HepG2 (cell line): ENCODE measurements around the gene CCNF. TPM values are rescaled to one million over a fixed set of nuclear protein-coding genes. Genes with fewer than 3 reads are reported as not detected.

Experiments
- ATAC-seq: fragments of 200-7000 bp; cut with Tn5 transposase; 3 replicates; pipeline ENCODE4 v1.9.1; 2020; ENCODE audit warnings: mild to moderate bottlenecking, moderate library complexity
- BruUV-seq: library from RNA; stranded (reverse); fragments of 400-500 nt; replicated peaks from 2 replicates; lab custom pipeline; 2021; lab: Mats Ljungman, UMichigan
- CTCF ChIA-PET: fragments of 300-600 bp; formaldehyde crosslinking; extraction: SDS; loops from one replicate; lab custom pipeline; 2021; ENCODE audit warnings: low total read pairs, inconsistent platforms, low intra/inter-chr PET ratio; lab: Yijun Ruan, JAX
- POLR2A ChIA-PET: fragments of 350-600 bp; sonication (Branson Sonifier 250); formaldehyde crosslinking; loops from one replicate; lab custom pipeline; 2020; ENCODE audit warnings: antibody characterized with exemption, inconsistent platforms; lab: Yijun Ruan, JAX
- DNase-seq: peaks from one replicate; pipeline ENCODE4 v3.0.0-alpha.2; 2015; ENCODE audit warnings: low spot score
- FAIRE-seq: peaks from 3 replicates; lab custom pipeline; 2011; peaks lifted over from hg19 to GRCh38; lab: Jason Lieb, UNC
- H2AFZ ChIP-seq: one replicate; pipeline ENCODE4 v1.6.1; 2011; ENCODE audit warnings: low read length, inconsistent platforms
- H3K27ac ChIP-seq: fragments of 300-600 bp; 3 replicates; pipeline ENCODE4 v1.8.0; 2011; ENCODE audit warnings: mixed run types, mild to moderate bottlenecking, mixed read lengths, low read length, inconsistent platforms; ENCODE audit not compliant: insufficient read depth; ENCODE audit errors: extremely low read length
- H3K27me3 ChIP-seq, 2 experiments: fragments of 200-600 bp in 1 of 2; 2 replicates in 1 of 2; 3 replicates in 1 of 2; pipeline versions ENCODE4 v1.6.0 to v1.8.0; 2011; ENCODE audit warnings: low read length in 2 of 2, mild to moderate bottlenecking in 2 of 2, moderate library complexity in 2 of 2, inconsistent platforms in 1 of 2; ENCODE audit not compliant: insufficient read depth in 2 of 2, control insufficient read depth in 1 of 2
- H3K36me3 ChIP-seq, 2 experiments: fragments of 200-600 bp in 1 of 2; replicated peaks in 1 of 2; 2 replicates in 1 of 2; 3 replicates in 1 of 2; pipeline versions ENCODE4 v1.5.1 to v1.8.0; 2011; ENCODE audit warnings: low read length in 2 of 2, inconsistent platforms in 1 of 2; ENCODE audit not compliant: insufficient read depth in 2 of 2, control insufficient read depth in 1 of 2
- H3K4me1 ChIP-seq: 2 replicates; pipeline ENCODE4 v1.5.1; 2012; ENCODE audit warnings: low read length, inconsistent platforms; ENCODE audit not compliant: insufficient read depth
- H3K4me2 ChIP-seq: 2 replicates; pipeline ENCODE4 v1.6.0; 2011; ENCODE audit warnings: low read depth, low read length, inconsistent platforms
- H3K4me3 ChIP-seq, 3 experiments: fragments of 200-600 bp in 1 of 3; sonication (generic), shearing (Covaris generic) in 1 of 3; replicated peaks in 1 of 3; 2 replicates each; pipeline ENCODE4 v1.5.1; 2011 to 2016; ENCODE audit warnings: low read length in 3 of 3, inconsistent platforms in 2 of 3, low read depth in 2 of 3, mild to moderate bottlenecking in 2 of 3, control low read depth in 1 of 3, mixed read lengths in 1 of 3; ENCODE audit not compliant: insufficient read depth in 1 of 3
- H3K79me2 ChIP-seq: one replicate; pipeline ENCODE4 v1.6.1; 2011; ENCODE audit warnings: low read length, inconsistent platforms; ENCODE audit not compliant: insufficient read depth
- H3K9ac ChIP-seq: 2 replicates; pipeline ENCODE4 v1.6.0; 2011; ENCODE audit warnings: mild to moderate bottlenecking, low read depth, low read length, inconsistent platforms; ENCODE audit not compliant: insufficient read depth
- H3K9me3 ChIP-seq: 2 replicates; pipeline ENCODE4 v1.5.1; 2012; ENCODE audit warnings: mild to moderate bottlenecking, low read length
- H4K20me1 ChIP-seq: 2 replicates; pipeline ENCODE4 v1.6.0; 2011; ENCODE audit warnings: inconsistent platforms, mild to moderate bottlenecking, low read length, moderate library complexity; ENCODE audit not compliant: insufficient read depth
- ESRRA ChIP-seq: sonication (generic); formaldehyde crosslinking; IDR thresholded peaks from 2 replicates; pipeline ENCODE4 v1.5.1; 2020; ENCODE audit warnings: mild to moderate bottlenecking, low read depth, missing genetic modification reagents
- HMGA1 ChIP-seq: sonication (generic); formaldehyde crosslinking; conservative IDR thresholded peaks from 2 replicates; pipeline ENCODE4 v1.4.0; 2020; ENCODE audit warnings: missing genetic modification reagents
- HMGXB4 ChIP-seq, 2 experiments: sonication (generic) in 1 of 2; formaldehyde crosslinking in 1 of 2; IDR thresholded peaks; 2 replicates each; pipeline versions ENCODE4 v1.4.0 to v1.6.1; 2018 to 2020; ENCODE audit warnings: missing genetic modification reagents in 2 of 2, borderline replicate concordance in 1 of 2, low read depth in 1 of 2, mild to moderate bottlenecking in 1 of 2, missing biosample characterization in 1 of 2
- ISL2 ChIP-seq: sonication (generic); formaldehyde crosslinking; IDR thresholded peaks from 2 replicates; pipeline ENCODE4 v1.5.0; 2020; ENCODE audit warnings: missing genetic modification reagents
- ZFP1 ChIP-seq: IDR thresholded peaks from 2 replicates; pipeline ENCODE4 v1.6.1; 2016
- ZNF230 ChIP-seq: sonication (generic); formaldehyde crosslinking; IDR thresholded peaks from 2 replicates; pipeline ENCODE4 v1.4.0; 2020; ENCODE audit warnings: mild to moderate bottlenecking, missing genetic modification reagents
- ZNF644 ChIP-seq: IDR thresholded peaks from 2 replicates; pipeline ENCODE4 v1.6.1; 2016; ENCODE audit warnings: low read depth
- WGBS: methylation state at CpG from one replicate; pipeline ENCODE4 v1.1.6; 2017; ENCODE audit warnings: low lambda C conversion rate; 5-methylcytosine and 5-hydroxymethylcytosine counted together
- in situ Hi-C: cut with HindIII; loops from 2 replicates; pipeline ENCODE4 v1.10.0; 2017; ENCODE audit warnings: low pct_unique_long_range_greater_than_20kb; ENCODE audit not compliant: extremely low pct_ligation_motif_present
- intact Hi-C: fragments of 100-400 bp; cut with micrococcal nuclease; formaldehyde crosslinking; loops from one replicate; pipeline ENCODE4 v1.10.0; 2022; ENCODE audit not compliant: unreplicated experiment
- polyA plus RNA-seq, 8 experiments: library from polyadenylated mRNA; depleted of rRNA in 3 of 8; stranded (reverse) in 7 of 8; unstranded in 1 of 8; fragments of >200 nt; fragmentation: Illumina TruSeq in 4 of 8; extraction: Trizol in 4 of 8; gene quantifications; 2 replicates each; pipeline versions ENCODE4 v1.2.1 to v1.2.3, GENCODE V29; 2011 to 2016; ENCODE audit warnings: low read depth in 4 of 8, missing spikeins in 1 of 8, mixed read lengths in 1 of 8; ENCODE audit not compliant: insufficient read depth in 1 of 8
- total RNA-seq, 5 experiments: library from RNA; depleted of rRNA; stranded (reverse); fragments of >200 nt; fragmentation: Illumina TruSeq; extraction: Trizol; gene quantifications; 2 replicates each; pipeline ENCODE4 v1.2.3, GENCODE V29; 2016; ENCODE audit warnings: low read depth in 1 of 5
- TF ChIP-seq, protein P1 (sequence below): fragments of 450-650 bp; IDR thresholded peaks from 2 replicates; pipeline ENCODE4 v1.6.1; 2017; ENCODE audit warnings: mild to moderate bottlenecking

CCNF gene
- total and polyA plus RNA-seq, 2 of the 13 experiments (the other 11 are each of a cell fraction or from before 2014, with no cell fraction given): 6.4 to 22.8 TPM

GRCh38 chr16:2499454-2499853 lies 70.2 kb downstream of the CCNF start:
- H3K4me1 ChIP-seq: peaks cover 22% of the 10 kb centered on the region
- CTCF ChIA-PET: no interaction called here
- no peak overlapping the region for H2AFZ ChIP-seq
- ATAC-seq (no peak), DNase-seq (no peak), FAIRE-seq (no peak)
- no TSS peak for BruUV-seq
- intact Hi-C loops: no loop called here
- in situ Hi-C loops: no loop called here
- no peaks in the 10 kb centered on the region for H3K9me3 ChIP-seq
- H3K27me3 ChIP-seq: no peaks in the 10 kb centered on the region
- no peaks in the 10 kb centered on the region for H3K79me2 ChIP-seq
- H4K20me1 ChIP-seq: no peaks in the 10 kb centered on the region
- WGBS: 92% methylated on average over 4 of the region's 6 CpGs
- H3K27ac ChIP-seq: no peak overlapping the region
- TF ChIP-seq ZFP1 (CRISPR knock-in tag): no peak
- no peak for TF ChIP-seq HMGA1 (CRISPR knock-in tag)
- TF ChIP-seq, protein P1, sequence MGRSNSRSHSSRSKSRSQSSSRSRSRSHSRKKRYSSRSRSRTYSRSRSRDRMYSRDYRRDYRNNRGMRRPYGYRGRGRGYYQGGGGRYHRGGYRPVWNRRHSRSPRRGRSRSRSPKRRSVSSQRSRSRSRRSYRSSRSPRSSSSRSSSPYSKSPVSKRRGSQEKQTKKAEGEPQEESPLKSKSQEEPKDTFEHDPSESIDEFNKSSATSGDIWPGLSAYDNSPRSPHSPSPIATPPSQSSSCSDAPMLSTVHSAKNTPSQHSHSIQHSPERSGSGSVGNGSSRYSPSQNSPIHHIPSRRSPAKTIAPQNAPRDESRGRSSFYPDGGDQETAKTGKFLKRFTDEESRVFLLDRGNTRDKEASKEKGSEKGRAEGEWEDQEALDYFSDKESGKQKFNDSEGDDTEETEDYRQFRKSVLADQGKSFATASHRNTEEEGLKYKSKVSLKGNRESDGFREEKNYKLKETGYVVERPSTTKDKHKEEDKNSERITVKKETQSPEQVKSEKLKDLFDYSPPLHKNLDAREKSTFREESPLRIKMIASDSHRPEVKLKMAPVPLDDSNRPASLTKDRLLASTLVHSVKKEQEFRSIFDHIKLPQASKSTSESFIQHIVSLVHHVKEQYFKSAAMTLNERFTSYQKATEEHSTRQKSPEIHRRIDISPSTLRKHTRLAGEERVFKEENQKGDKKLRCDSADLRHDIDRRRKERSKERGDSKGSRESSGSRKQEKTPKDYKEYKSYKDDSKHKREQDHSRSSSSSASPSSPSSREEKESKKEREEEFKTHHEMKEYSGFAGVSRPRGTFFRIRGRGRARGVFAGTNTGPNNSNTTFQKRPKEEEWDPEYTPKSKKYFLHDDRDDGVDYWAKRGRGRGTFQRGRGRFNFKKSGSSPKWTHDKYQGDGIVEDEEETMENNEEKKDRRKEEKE: no peak
- TF ChIP-seq ZNF230 (CRISPR knock-in tag): no peak
- no peak for TF ChIP-seq ESRRA (CRISPR knock-in tag)
- TF ChIP-seq ISL2 (CRISPR knock-in tag): no peak
- TF ChIP-seq ZNF644 (CRISPR knock-in tag): no peak
- TF ChIP-seq HMGXB4 (CRISPR knock-in tag; IDR thresholded peaks at IDR 0.05; ENCODE audit: borderline replicate concordance in 1 of 2, low read depth in 1 of 2): no peak
- no peak overlapping the region for H3K4me3 ChIP-seq
- POLR2A ChIA-PET: no interaction called here
- H3K36me3 ChIP-seq: peaks cover 14 to 29% of the 10 kb centered on the region in 2 experiments; a peak in 4 of 5 replicates
- H3K9ac ChIP-seq: no peak overlapping the region
- no peak overlapping the region for H3K4me2 ChIP-seq
